OCI-LY7 (cell line): ENCODE data around the gene FAM13B. TPM values are rescaled to one million over a fixed set of nuclear protein-coding genes. Genes with fewer than 3 reads are reported as not detected.

ENCODE experiments used
- BruUV-seq: library from RNA; stranded (reverse); fragments of 400-500 nt; replicated peaks from 2 replicates; lab custom pipeline; 2021; lab: Mats Ljungman, UMichigan
- CTCF ChIA-PET: fragments of 300-600 bp; sonication (Branson Sonifier 250); formaldehyde crosslinking; loops from one replicate; lab custom pipeline; 2022; ENCODE audit warnings: antibody characterized with exemption; ENCODE audit not compliant: unreplicated experiment; lab: Charles Lee
- POLR2A ChIA-PET: fragments of 300-600 bp; sonication (Branson Sonifier 250); formaldehyde crosslinking; loops from one replicate; lab custom pipeline; 2022; ENCODE audit warnings: antibody characterized with exemption; lab: Charles Lee
- DNase-seq: peaks from one replicate; pipeline ENCODE4 v3.0.0-alpha.2; 2015; ENCODE audit warnings: low spot score
- H2AFZ ChIP-seq: fragments of 200-600 bp; sonication (generic), shearing (Covaris generic); 2 replicates; pipeline ENCODE4 v1.6.1; 2014; ENCODE audit warnings: mild to moderate bottlenecking, antibody characterized with exemption, low read length, moderate library complexity
- H3K27ac ChIP-seq: fragments of 200-600 bp; sonication (generic); 2 replicates; pipeline ENCODE4 v1.5.1; 2014; ENCODE audit warnings: mixed run types, low read depth, mild to moderate bottlenecking, moderate library complexity, low read length, inconsistent platforms; ENCODE audit not compliant: poor library complexity, severe bottlenecking
- H3K36me3 ChIP-seq: fragments of 200-600 bp; sonication (generic); 2 replicates; pipeline ENCODE4 v1.6.1; 2014; ENCODE audit warnings: mild to moderate bottlenecking, antibody characterized with exemption, low read length, moderate library complexity, mixed read lengths; ENCODE audit not compliant: insufficient read depth
- H3K4me1 ChIP-seq: fragments of 200-600 bp; sonication (generic); 2 replicates; pipeline ENCODE4 v1.5.1; 2014; ENCODE audit warnings: mild to moderate bottlenecking, low read length; ENCODE audit not compliant: insufficient read depth, poor library complexity, severe bottlenecking
- H3K4me2 ChIP-seq: fragments of 200-600 bp; sonication (generic); 2 replicates; pipeline ENCODE4 v1.6.1; 2014; ENCODE audit warnings: mild to moderate bottlenecking, low read length
- H3K4me3 ChIP-seq: fragments of 200-600 bp; sonication (generic); 2 replicates; pipeline ENCODE4 v1.5.1; 2014; ENCODE audit warnings: mild to moderate bottlenecking, low read depth, low read length; ENCODE audit not compliant: poor library complexity, severe bottlenecking
- H3K79me2 ChIP-seq: fragments of 200-600 bp; sonication (generic); 2 replicates; pipeline ENCODE4 v1.6.1; 2016; ENCODE audit warnings: low read depth, mild to moderate bottlenecking, low read length, moderate library complexity, mixed read lengths; ENCODE audit not compliant: insufficient read depth
- H3K9me2 ChIP-seq: fragments of 200-600 bp; sonication (generic); 2 replicates; pipeline ENCODE4 v1.6.1; 2016; ENCODE audit warnings: mild to moderate bottlenecking, low read length, mixed read lengths; ENCODE audit not compliant: insufficient read depth
- H3K9me3 ChIP-seq: fragments of 200-600 bp; sonication (generic); 2 replicates; pipeline ENCODE4 v1.6.1; 2014; ENCODE audit warnings: mild to moderate bottlenecking, mixed run types, low read length, mixed read lengths
- H4K20me1 ChIP-seq: fragments of 200-600 bp; sonication (generic); 2 replicates; pipeline ENCODE4 v1.6.1; 2014; ENCODE audit warnings: mild to moderate bottlenecking, antibody characterized with exemption, low read length, moderate library complexity, mixed read lengths; ENCODE audit not compliant: insufficient read depth
- EZH2phosphoT487 ChIP-seq: fragments of 200-600 bp; sonication (generic); IDR thresholded peaks from 2 replicates; pipeline ENCODE4 v1.6.1; 2018; ENCODE audit warnings: low read depth, borderline replicate concordance, mild to moderate bottlenecking, mixed run types, antibody characterized with exemption, low read length, moderate library complexity, mixed read lengths
- intact Hi-C: fragments of 100-400 bp; cut with micrococcal nuclease; formaldehyde crosslinking; loops from one replicate; pipeline ENCODE4 v1.10.0; 2022; ENCODE audit not compliant: unreplicated experiment
- total RNA-seq, 2 experiments: library from RNA; depleted of rRNA in 1 of 2; stranded (reverse); fragments of >200 nt in 1 of 2; shearing (Covaris generic) in 1 of 2; gene quantifications; 2 replicates each; pipeline ENCODE4 v1.2.3, GENCODE V29; 2014 to 2022
- TF ChIP-seq, protein P1 (sequence below): fragments of 200-600 bp; sonication (generic); conservative IDR thresholded peaks from 2 replicates; pipeline ENCODE4 v1.5.1; 2014; ENCODE audit warnings: mild to moderate bottlenecking, antibody characterized with exemption, low read length, moderate library complexity, mixed read lengths

FAM13B gene
- total RNA-seq, 2 experiments from 2014 or later = 21.5 to 35.7 TPM

DNA sequence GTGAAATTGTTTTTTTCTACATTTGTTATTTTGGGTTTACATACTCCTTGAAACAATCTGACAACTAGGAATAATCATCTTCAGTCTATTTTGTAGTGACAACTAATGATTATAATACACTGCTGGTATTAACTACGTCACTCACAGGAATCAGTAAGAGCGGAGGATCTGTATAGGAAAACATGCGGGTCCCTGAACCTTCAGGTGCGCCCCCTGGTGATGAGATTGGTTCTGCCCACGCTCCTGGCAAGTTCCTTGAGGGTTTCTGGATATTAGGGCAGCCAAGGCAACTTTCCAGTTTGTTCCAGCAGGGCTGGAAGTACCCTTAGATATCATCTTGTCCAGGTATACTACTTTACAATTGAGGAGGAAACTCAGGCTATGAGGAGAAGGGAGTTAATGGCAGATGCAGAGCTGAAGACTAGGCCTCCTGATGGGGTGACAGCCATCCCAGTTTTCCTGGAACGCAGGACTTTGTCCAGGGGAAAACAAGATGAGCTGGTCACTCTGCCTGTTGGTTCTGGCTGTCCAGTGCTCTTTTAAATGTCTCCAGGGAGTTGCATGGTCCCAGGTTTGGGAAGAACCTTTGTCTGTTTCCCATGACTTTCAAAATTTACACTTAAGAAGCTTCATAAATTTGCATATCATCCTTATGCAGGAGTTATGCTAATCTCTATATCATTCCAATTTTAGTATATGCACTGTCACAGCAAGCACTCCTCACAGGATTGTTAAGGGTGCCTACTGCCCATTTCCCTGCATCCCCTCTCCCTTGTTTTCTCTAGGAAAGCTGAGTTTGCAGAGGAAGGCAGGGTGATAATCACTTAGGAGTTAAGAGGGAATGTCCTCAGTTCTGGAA lies 36.1 kb upstream of the FAM13B start:
- H3K27ac ChIP-seq = no peak overlapping the region
- H3K9me3 ChIP-seq = no peaks in the 10 kb centered on the region
- CTCF ChIA-PET = interaction anchor here (0.6 kb wide), 1 partner anchor 475 kb away, joined by 3 read pairs; no protein-coding TSS in a partner anchor
- no TSS peak for BruUV-seq
- TF ChIP-seq EZH2phosphoT487 = no peak
- TF ChIP-seq, protein P1, sequence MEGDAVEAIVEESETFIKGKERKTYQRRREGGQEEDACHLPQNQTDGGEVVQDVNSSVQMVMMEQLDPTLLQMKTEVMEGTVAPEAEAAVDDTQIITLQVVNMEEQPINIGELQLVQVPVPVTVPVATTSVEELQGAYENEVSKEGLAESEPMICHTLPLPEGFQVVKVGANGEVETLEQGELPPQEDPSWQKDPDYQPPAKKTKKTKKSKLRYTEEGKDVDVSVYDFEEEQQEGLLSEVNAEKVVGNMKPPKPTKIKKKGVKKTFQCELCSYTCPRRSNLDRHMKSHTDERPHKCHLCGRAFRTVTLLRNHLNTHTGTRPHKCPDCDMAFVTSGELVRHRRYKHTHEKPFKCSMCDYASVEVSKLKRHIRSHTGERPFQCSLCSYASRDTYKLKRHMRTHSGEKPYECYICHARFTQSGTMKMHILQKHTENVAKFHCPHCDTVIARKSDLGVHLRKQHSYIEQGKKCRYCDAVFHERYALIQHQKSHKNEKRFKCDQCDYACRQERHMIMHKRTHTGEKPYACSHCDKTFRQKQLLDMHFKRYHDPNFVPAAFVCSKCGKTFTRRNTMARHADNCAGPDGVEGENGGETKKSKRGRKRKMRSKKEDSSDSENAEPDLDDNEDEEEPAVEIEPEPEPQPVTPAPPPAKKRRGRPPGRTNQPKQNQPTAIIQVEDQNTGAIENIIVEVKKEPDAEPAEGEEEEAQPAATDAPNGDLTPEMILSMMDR = peak; percentile 91
- H2AFZ ChIP-seq = no peak overlapping the region
- intact Hi-C loops = loop anchor here (1.0 to 5.0 kb wide), 3 partner anchors 33 to 442 kb away; no protein-coding TSS in a partner anchor
- no peaks in the 10 kb centered on the region for H4K20me1 ChIP-seq
- H3K4me3 ChIP-seq = no peak overlapping the region
- no peak overlapping the region for H3K4me2 ChIP-seq
- no peaks in the 10 kb centered on the region for H3K36me3 ChIP-seq
- H3K9me2 ChIP-seq = no peaks in the 10 kb centered on the region
- POLR2A ChIA-PET = interaction anchor here (0.8 kb wide), 1 partner anchor 27 kb away, joined by 3 read pairs; no protein-coding TSS in a partner anchor
- no peaks in the 10 kb centered on the region for H3K4me1 ChIP-seq
- DNase-seq = peak; percentile 66
- H3K79me2 ChIP-seq = no peaks in the 10 kb centered on the region

DNA sequence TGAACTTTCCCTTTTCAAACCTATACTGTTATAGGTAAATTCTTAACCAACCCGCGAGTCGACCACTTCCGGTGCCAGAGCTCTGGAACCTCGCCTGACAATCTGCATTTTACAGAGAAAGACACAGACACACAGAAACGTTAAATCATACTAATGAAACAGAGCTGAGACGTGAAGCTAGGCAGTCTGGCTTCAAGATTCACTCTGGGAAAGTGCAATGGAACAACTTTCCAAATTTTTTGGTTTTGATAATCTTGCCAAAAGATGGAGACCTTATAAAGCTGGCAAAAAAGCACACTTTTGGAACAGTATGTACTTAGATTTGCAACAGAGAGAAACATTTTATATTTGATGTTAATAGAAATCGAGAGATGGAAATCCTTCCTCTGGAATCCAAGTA lies 35.1 kb upstream of the FAM13B start:
- POLR2A ChIA-PET = no interaction called here
- no peak overlapping the region for H3K4me2 ChIP-seq
- no peak for DNase-seq
- no peaks in the 10 kb centered on the region for H3K4me1 ChIP-seq
- H3K9me2 ChIP-seq = no peaks in the 10 kb centered on the region
- no peaks in the 10 kb centered on the region for H3K36me3 ChIP-seq
- CTCF ChIA-PET = interaction anchor here (0.6 kb wide), 1 partner anchor 30 kb away, joined by 3 read pairs; no protein-coding TSS in a partner anchor
- H3K27ac ChIP-seq = no peak overlapping the region
- no peaks in the 10 kb centered on the region for H3K9me3 ChIP-seq
- H4K20me1 ChIP-seq = no peaks in the 10 kb centered on the region
- intact Hi-C loops = loop anchor here (1.0 to 5.0 kb wide), 3 partner anchors 32 to 441 kb away; no protein-coding TSS in a partner anchor
- H3K79me2 ChIP-seq = no peaks in the 10 kb centered on the region
- BruUV-seq = no TSS peak
- H2AFZ ChIP-seq = no peak overlapping the region
- H3K4me3 ChIP-seq = no peak overlapping the region
- TF ChIP-seq EZH2phosphoT487 = no peak
- TF ChIP-seq, protein P1 = no peak

DNA sequence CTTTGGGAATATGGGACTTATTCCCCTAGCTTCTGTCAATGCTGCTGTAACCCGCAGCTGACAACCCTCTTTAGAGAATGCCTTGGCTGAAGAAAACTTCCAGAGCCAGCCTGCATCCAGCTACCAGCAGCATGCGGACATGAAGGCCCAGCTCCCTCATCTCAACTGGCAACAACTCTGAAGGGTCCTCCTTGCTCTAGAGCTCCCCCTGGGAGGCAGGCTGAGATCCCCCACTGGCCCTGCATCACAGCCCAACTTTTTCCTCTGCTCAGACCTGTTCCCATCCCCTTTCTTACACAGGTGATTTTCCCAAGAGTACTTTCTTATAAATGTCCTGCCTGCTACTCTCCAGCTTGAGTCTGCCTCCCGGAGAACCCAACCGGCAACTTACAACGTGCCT lies 32.2 kb upstream of the FAM13B start:
- ChIA-PET CTCF (no interaction called here), POLR2A (interaction anchor here (0.6 kb wide), 1 partner anchor 589 kb away, joined by 4 read pairs; no protein-coding TSS in a partner anchor)
- H3K9me2 ChIP-seq = no peaks in the 10 kb centered on the region
- no peaks in the 10 kb centered on the region for H3K36me3 ChIP-seq
- TF ChIP-seq EZH2phosphoT487 = no peak
- TF ChIP-seq, protein P1 = peak; percentile 74
- no peaks in the 10 kb centered on the region for H3K9me3 ChIP-seq
- H3K4me3 ChIP-seq = no peak overlapping the region
- no peak overlapping the region for H2AFZ ChIP-seq
- H3K27ac ChIP-seq = no peak overlapping the region
- H3K4me2 ChIP-seq = no peak overlapping the region
- BruUV-seq = no TSS peak
- H4K20me1 ChIP-seq = no peaks in the 10 kb centered on the region
- DNase-seq = no peak
- H3K4me1 ChIP-seq = no peaks in the 10 kb centered on the region
- no peaks in the 10 kb centered on the region for H3K79me2 ChIP-seq
- intact Hi-C loops = loop anchor here (5.0 kb wide), 1 partner anchor 438 kb away; no protein-coding TSS in a partner anchor
